D721Med (cell line): ENCODE data around the gene OPCML.

Experiments
- DNase-seq: peaks from one replicate; pipeline ENCODE4 v3.0.0; 2011; ENCODE audit warnings: low spot score; ENCODE audit not compliant: insufficient read length
- FAIRE-seq: peaks from 2 replicates; lab custom pipeline; 2011; peaks lifted over from hg19 to GRCh38; lab: Jason Lieb, UNC
- TF ChIP-seq, protein P1 (sequence below): IDR thresholded peaks from 2 replicates; pipeline ENCODE4 v1.5.1; 2012; ENCODE audit warnings: mild to moderate bottlenecking, control low read depth; ENCODE audit not compliant: insufficient read depth; ENCODE audit errors: missing control alignments

OPCML gene

DNA sequence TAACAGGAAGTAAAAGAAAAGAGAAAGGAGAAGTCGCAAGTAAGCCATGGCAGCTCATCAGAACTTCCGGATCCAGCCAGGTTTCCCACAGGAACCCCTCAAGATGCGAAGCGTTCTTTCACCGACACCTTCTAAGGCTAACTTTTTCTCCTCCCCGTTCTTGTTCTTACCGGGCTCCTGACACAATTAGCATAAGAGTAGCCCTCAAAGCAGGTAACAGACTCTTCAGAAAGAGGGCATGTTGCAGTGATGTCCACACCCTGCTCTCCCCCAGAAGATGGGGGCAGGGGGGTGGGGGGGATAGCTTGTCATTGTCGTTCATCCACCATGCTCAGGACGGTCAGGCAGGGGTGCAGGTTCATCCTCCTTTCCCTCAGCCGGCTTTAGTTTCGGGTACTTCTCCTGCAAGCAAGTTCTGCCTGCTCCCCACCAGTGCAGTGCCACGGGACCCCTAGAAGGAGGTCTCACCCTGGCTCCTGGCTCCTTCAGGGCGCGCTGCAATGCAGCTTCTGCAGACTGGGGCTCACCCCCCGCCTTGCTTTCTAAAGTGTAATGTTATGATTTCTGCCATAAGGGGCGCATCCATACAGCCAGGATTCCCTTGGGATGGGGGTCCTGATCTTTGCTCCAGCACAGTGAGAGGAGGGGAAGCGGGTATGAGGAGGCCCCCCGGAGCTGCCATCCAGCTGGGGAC lies 2.3 kb downstream of the OPCML start:
- DNase-seq (no peak), FAIRE-seq (no peak)
- TF ChIP-seq, protein P1, sequence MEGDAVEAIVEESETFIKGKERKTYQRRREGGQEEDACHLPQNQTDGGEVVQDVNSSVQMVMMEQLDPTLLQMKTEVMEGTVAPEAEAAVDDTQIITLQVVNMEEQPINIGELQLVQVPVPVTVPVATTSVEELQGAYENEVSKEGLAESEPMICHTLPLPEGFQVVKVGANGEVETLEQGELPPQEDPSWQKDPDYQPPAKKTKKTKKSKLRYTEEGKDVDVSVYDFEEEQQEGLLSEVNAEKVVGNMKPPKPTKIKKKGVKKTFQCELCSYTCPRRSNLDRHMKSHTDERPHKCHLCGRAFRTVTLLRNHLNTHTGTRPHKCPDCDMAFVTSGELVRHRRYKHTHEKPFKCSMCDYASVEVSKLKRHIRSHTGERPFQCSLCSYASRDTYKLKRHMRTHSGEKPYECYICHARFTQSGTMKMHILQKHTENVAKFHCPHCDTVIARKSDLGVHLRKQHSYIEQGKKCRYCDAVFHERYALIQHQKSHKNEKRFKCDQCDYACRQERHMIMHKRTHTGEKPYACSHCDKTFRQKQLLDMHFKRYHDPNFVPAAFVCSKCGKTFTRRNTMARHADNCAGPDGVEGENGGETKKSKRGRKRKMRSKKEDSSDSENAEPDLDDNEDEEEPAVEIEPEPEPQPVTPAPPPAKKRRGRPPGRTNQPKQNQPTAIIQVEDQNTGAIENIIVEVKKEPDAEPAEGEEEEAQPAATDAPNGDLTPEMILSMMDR: no peak

DNA sequence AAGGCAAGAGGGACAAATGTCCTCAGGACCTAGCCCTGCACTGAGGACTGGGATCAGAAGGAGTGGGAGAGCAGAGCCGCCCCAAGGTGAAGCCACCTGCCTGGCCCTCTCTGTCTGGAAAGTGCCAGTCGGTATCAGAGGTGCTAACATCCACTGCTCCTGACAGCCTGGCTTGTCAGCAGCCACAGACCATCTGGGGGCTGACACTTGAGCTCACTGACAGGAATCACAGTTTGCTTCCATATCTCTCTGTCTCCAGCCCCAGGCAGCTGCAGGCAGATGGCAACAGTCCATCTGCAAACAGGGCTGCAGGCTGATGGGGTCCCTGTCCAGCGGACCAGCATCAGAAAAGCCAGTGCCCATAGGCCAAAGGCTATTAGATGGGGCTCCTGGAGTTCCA lies 5.5 kb downstream of the OPCML start:
- DNase-seq (no peak), FAIRE-seq (no peak)
- TF ChIP-seq, protein P1: no peak

DNA sequence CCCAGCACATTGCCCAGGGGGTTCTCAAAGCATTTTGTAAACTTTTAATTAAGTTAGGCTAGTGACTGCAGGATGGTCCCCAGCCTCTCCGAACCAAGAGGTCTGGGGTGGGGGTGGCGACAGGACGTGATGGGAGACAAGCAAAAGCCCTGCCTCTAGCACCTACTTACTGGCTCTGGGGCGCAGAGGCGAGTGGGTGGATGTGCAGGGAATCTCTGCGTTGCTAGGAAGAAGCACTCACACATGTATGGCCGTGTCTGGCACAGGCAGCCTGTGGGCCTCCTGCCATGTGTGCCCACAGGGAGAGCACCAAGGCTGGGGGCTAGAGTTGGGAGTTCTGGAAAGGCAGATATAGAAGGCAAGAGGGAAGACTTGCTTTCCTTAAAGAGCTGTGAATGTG lies 6.3 kb downstream of the OPCML start:
- FAIRE-seq: no peak
- TF ChIP-seq, protein P1: no peak

DNA sequence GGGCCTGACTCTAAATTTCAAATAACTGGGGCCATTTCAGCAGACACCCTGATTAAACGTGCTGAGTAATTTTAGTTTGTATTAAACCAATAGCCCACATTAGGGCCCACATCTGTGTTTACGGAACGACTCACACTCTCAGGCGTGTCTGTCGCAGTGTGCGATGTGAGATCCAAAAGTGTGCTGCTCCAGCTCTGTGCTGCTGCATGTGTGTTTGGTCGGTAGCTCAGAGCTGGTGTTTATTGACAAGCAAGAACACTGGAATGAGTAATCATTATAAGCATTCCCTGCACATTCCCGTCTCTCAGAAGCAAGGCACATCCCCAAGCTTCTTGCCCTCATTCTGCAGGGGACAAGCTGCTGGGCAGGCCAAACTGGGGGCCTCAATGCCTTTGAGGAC lies 7.8 kb downstream of the OPCML start:
- DNase-seq (no peak), FAIRE-seq (no peak)
- TF ChIP-seq, protein P1: no peak

More for the DNA sequence above, 6.3 kb downstream of the OPCML start:
- DNase-seq: no peak

DNA sequence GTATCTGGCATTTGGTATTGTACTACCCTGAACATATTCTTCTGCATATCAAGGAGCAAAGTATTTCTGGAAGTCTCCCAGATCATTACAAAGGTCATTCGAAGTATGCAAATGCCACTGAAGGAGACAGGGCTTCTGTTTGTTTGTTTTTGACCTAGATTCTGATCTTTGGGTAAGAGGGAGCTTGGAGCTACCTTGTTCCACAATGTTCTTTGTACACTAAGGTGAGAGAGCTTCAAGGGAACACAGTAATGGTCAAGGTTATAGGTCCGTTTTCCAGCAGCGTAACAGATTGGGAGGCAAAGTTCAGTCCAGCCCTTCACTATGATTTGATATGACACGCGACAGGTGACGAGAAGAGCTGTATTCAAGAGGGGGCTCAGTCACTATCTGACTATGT lies 10.0 kb downstream of the OPCML start:
- FAIRE-seq (no peak), DNase-seq (no peak)
- TF ChIP-seq, protein P1: no peak

DNA sequence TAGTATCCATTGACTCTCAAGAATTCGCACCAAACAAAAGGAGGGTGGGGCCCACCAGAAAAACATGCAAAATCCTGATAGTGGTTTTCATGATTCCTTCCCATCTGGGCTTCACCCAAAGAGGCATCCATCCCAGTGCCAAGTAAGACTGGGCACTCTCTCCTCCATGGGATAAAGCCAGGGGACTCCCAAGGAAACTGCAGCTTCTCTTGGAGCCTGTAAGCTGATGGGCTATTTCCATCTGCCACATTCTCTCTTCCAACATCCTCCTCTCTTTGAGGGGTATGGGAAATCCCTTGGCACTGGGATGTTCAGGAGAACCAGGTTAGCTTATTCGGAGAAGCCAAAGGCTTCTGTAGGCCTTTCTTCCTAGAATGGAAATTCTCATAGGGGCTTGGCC lies 10.8 kb downstream of the OPCML start:
- no peak for DNase-seq
- TF ChIP-seq, protein P1: no peak
- no peak for FAIRE-seq

DNA sequence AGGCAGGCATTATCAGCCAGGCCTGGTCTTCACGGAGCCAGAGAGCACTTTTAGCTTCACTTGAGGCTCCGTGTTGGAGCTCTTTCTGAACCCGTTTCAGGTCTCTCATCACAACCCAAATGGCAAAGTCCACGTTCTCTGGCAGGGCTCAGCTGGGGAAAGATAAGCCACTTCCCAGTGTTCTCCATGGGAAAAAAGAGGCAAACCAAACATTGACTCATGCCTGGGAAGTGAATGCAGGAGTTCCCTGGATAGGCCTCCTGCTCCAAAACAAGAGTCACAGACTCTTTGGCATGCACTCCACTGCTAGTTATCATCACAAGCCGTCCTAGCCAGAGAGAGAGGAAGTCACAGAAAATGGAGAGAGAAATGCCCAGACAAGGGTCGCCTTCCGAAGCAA lies 11.6 kb downstream of the OPCML start:
- DNase-seq: no peak
- TF ChIP-seq, protein P1: no peak
- no peak for FAIRE-seq
